ENCODE results near the gene OR12D1. TPM values are rescaled to one million over a fixed set of nuclear protein-coding genes. Genes with fewer than 3 reads are reported as not detected.

OR12D1 gene
- polyA plus RNA-seq, 4 donors: not detected

DNA sequence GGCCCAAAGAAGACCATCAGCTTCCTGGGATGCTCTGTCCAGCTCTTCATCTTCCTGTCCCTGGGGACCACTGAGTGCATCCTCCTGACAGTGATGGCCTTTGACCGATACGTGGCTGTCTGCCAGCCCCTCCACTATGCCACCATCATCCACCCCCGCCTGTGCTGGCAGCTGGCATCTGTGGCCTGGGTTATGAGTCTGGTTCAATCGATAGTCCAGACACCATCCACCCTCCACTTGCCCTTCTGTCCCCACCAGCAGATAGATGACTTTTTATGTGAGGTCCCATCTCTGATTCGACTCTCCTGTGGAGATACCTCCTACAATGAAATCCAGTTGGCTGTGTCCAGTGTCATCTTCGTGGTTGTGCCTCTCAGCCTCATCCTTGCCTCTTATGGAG lies 47.3 kb downstream of the OR12D1 start:
- DNase-seq (ENCODE audit: low read depth in 4 of 4, low spot score in 2 of 4): no peak

DNA sequence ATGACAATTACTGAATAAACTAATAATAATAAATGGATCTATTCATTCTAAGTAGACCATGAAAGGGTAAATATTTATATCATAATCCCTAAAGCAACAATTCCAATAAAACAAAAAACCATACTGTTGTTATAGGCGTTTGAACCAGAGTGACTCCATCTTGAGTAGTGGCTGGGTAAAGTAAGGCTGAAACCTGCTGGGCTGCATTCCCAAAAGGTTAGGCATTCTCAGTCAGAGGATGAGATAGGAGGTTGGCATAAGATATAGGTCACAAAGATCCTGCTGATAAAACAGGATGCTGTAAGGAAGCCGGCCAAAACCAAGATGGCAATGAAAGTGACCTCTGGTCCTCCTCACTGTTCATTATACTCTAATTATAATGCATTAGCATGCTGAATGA lies 50.6 kb downstream of the OR12D1 start:
- no peak for DNase-seq (ENCODE audit: low read depth in 4 of 4, low spot score in 2 of 4)

DNA sequence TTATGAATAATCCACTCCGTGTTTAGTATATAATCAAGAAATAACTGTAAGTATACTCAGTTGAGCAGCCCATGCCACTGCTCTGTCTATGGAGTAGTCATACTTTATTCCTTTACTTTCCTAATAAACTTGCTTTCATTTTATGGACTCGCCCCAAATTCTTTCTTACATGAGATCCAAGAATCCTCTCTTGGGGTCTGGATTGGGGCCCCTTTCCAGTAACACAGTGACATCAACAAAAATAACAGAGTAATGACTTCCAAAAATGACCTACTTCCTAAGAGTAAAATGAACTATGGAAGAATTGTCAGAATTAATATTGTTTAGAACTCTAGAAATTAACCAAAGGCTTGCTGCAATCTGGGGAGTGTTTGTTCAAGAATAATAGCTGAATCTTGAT lies 51.1 kb downstream of the OR12D1 start:
- no peak for DNase-seq (ENCODE audit: low read depth in 4 of 4, low spot score in 2 of 4)

DNA sequence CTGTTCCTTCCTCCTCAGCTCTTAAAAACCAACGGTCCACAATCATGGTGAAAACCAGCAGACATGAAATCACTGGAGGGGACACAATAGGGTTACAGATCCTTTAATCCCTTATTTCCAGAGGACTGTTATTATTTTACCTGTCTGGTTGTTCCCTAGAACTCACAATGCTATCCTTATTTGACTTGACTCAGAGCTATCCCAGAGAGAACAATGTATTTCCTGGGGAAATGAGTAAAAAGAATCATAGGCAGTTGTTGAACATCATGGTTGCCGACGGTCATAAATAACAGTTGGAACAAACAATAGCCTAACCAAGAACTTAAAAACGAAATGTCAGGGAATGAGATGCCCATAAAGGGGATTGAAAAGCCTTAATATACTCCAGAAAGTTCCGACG lies 51.5 kb downstream of the OR12D1 start:
- DNase-seq (ENCODE audit: low read depth in 4 of 4, low spot score in 2 of 4): no peak

Other genes with a start within 250 kb of the OR12D1 start
- gene OR2J2, start 244.0 kb upstream of the OR12D1 start, polyA plus RNA-seq (ENCODE audit: insufficient read length in 4 of 4): not detected
- under 1 TPM; 0.03 to 0.11 (median 0.07) TPM for gene OR14J1, start 113.2 kb upstream of the OR12D1 start, polyA plus RNA-seq (ENCODE audit: insufficient read length in 4 of 4)
- gene OR5V1, start 46.1 kb upstream of the OR12D1 start, polyA plus RNA-seq (ENCODE audit: insufficient read length in 4 of 4): not detected
- gene OR12D3, start 39.6 kb upstream of the OR12D1 start, polyA plus RNA-seq (ENCODE audit: insufficient read length in 4 of 4): not detected
- not detected for gene OR12D2, start 19.3 kb upstream of the OR12D1 start, polyA plus RNA-seq (ENCODE audit: insufficient read length in 4 of 4)
- not detected for gene OR10C1, start 24.4 kb downstream of the OR12D1 start, polyA plus RNA-seq (ENCODE audit: insufficient read length in 4 of 4)
- gene OR11A1, start 42.1 kb downstream of the OR12D1 start, polyA plus RNA-seq (ENCODE audit: insufficient read length in 4 of 4): not detected
- not detected for gene OR2H1, start 42.2 kb downstream of the OR12D1 start, polyA plus RNA-seq (ENCODE audit: insufficient read length in 4 of 4)
- gene MAS1L, start 73.0 kb downstream of the OR12D1 start, polyA plus RNA-seq (ENCODE audit: insufficient read length in 4 of 4): not detected
- 1 to 10 TPM in 2 of 4 donors, under 1 TPM in 2; 0.62 to 1.4 (median 1.0) TPM for gene UBD, start 144.8 kb downstream of the OR12D1 start, polyA plus RNA-seq (ENCODE audit: insufficient read length in 4 of 4)
- gene OR2H2, start 170.2 kb downstream of the OR12D1 start, polyA plus RNA-seq (ENCODE audit: insufficient read length in 4 of 4): under 1 TPM in 2 of 4 donors, not detected in 2; 0.22 to 0.25 TPM
- gene GABBR1, start 218.3 kb downstream of the OR12D1 start, polyA plus RNA-seq (ENCODE audit: insufficient read length in 4 of 4): 100 to 1,000 TPM in 2 of 4 donors, 10 to 100 TPM in 2; 33.2 to 114 (median 74.1) TPM
- under 1 TPM in 2 of 4 donors, not detected in 2; 0.22 to 0.49 TPM for gene MOG, start 242.2 kb downstream of the OR12D1 start, polyA plus RNA-seq (ENCODE audit: insufficient read length in 4 of 4)